ENCODE results near the gene EMX2. TPM values are rescaled to one million over a fixed set of nuclear protein-coding genes. Genes with fewer than 3 reads are reported as not detected.
A peak's percentile ranks its signal among the peaks of the same experiment; 100 is the strongest.

Gene EMX2
- polyA plus RNA-seq, 3 donors = not detected

- no peaks in the 10 kb centered on the region for H3K4me1 ChIP-seq (ENCODE audit: control insufficient read depth in 1 of 2, insufficient read depth in 2 of 2, low read length in 2 of 2)
- Mint-ChIP-seq H3K4me3 (peak overlapping the region in 1 of 2 donors; percentile 88), H3K4me1 (peaks cover 3% of the 10 kb centered on the region), H3K9me3 (peaks cover 0 to 24% (median 15%) of the 10 kb centered on the region in 7 donors), H3K27ac (no peak overlapping the region), H3K27me3 (ENCODE audit: low read depth in 3 of 3) (peaks cover 88 to 97% (median 92%) of the 10 kb centered on the region in 3 donors), H3K36me3 (peaks cover 0 to 12% of the 10 kb centered on the region in 2 donors)
- no peak overlapping the region for H3K9ac ChIP-seq (ENCODE audit: insufficient read depth, low read length, poor library complexity, severe bottlenecking)
- H3K4me2 ChIP-seq (replicated peaks; ENCODE audit: extremely low read depth, low read length, poor library complexity, severe bottlenecking) = no peak overlapping the region
- no peaks in the 10 kb centered on the region for H4K20me1 ChIP-seq (ENCODE audit: insufficient read depth, low read length)
- DNase-seq = no peak
- H3K27me3 ChIP-seq (ENCODE audit: control insufficient read depth in 2 of 2, insufficient read depth in 2 of 2, low read length in 2 of 2) = peaks cover 66 to 98% of the 10 kb centered on the region in 2 donors
- H2AFZ ChIP-seq (ENCODE audit: insufficient read depth, low read depth, low read length, poor library complexity, severe bottlenecking) = no peak overlapping the region
- no peaks in the 10 kb centered on the region for H3K79me2 ChIP-seq (ENCODE audit: insufficient read depth, low read length)
- no peak overlapping the region for H3K4me3 ChIP-seq (replicated peaks in 1 of 3; ENCODE audit: low read depth in 2 of 3, low read length in 3 of 3)
- peaks cover 0 to 45% of the 10 kb centered on the region in 2 donors for H3K9me3 ChIP-seq (replicated peaks in 1 of 2; ENCODE audit: control insufficient read depth in 1 of 2, insufficient read depth in 1 of 2, low read length in 2 of 2)
- intact Hi-C loops (cut with micrococcal nuclease) = no loop called here
- H3K36me3 ChIP-seq (replicated peaks in 1 of 2; ENCODE audit: control insufficient read depth in 1 of 2, insufficient read depth in 2 of 2, low read length in 2 of 2) = no peaks in the 10 kb centered on the region
- no peak for TF ChIP-seq CTCF (IDR thresholded peaks at IDR 0.05)
- no peak overlapping the region for H3K27ac ChIP-seq (ENCODE audit: low read depth in 1 of 2, low read length in 2 of 2)
- WGBS (ENCODE audit: insufficient coverage) = 6% methylated on average over 29 of the region's 45 CpGs
These were observed 9.0 kb downstream of the EMX2 start for GRCh38 chr10:117551330-117552155.

GRCh38 chr10:117552156-117552631 is 9.6 kb downstream of the EMX2 start:
- Histone ChIP-seq H4K20me1 (ENCODE audit: insufficient read depth, low read length) (no peaks in the 10 kb centered on the region), H3K27me3 (ENCODE audit: control insufficient read depth in 2 of 2, insufficient read depth in 2 of 2, low read length in 2 of 2) (peaks cover 60 to 91% of the 10 kb centered on the region in 2 donors), H3K4me2 (replicated peaks; ENCODE audit: extremely low read depth, low read length, poor library complexity, severe bottlenecking) (no peak overlapping the region), H3K9me3 (replicated peaks in 1 of 2; ENCODE audit: control insufficient read depth in 1 of 2, insufficient read depth in 1 of 2, low read length in 2 of 2) (peaks cover 0 to 39% of the 10 kb centered on the region in 2 donors), H3K36me3 (replicated peaks in 1 of 2; ENCODE audit: control insufficient read depth in 1 of 2, insufficient read depth in 2 of 2, low read length in 2 of 2) (no peaks in the 10 kb centered on the region), H3K4me3 (replicated peaks in 1 of 3; ENCODE audit: low read depth in 2 of 3, low read length in 3 of 3) (no peak overlapping the region), H3K9ac (ENCODE audit: insufficient read depth, low read length, poor library complexity, severe bottlenecking) (no peak overlapping the region), H3K4me1 (ENCODE audit: control insufficient read depth in 1 of 2, insufficient read depth in 2 of 2, low read length in 2 of 2) (no peaks in the 10 kb centered on the region), H2AFZ (ENCODE audit: insufficient read depth, low read depth, low read length, poor library complexity, severe bottlenecking) (no peak overlapping the region), H3K27ac (ENCODE audit: low read depth in 1 of 2, low read length in 2 of 2) (no peak overlapping the region), H3K79me2 (ENCODE audit: insufficient read depth, low read length) (no peaks in the 10 kb centered on the region)
- peaks cover 0 to 21% (median 16%) of the 10 kb centered on the region in 7 donors for H3K9me3 Mint-ChIP-seq
- peaks cover 0 to 11% of the 10 kb centered on the region in 2 donors for H3K36me3 Mint-ChIP-seq
- TF ChIP-seq CTCF (IDR thresholded peaks at IDR 0.05) = no peak
- H3K27me3 Mint-ChIP-seq (ENCODE audit: low read depth in 3 of 3) = peaks cover 83 to 92% (median 86%) of the 10 kb centered on the region in 3 donors
- H3K4me1 Mint-ChIP-seq = peaks cover 2% of the 10 kb centered on the region
- WGBS (ENCODE audit: insufficient coverage) = 3% methylated on average over 39 of the region's 39 CpGs
- H3K4me3 Mint-ChIP-seq = peak overlapping the region in 1 of 2 donors; percentile 88
- H3K27ac Mint-ChIP-seq = no peak overlapping the region
- intact Hi-C loops (cut with micrococcal nuclease) = no loop called here
- DNase-seq = no peak

Measured in CD14-positive monocyte (primary cell).